Nephron progenitor cell (in vitro differentiated cells): ENCODE results near the gene SSR4.
"Not testable (repeated sequence)": the region's sequence is repeated elsewhere in the genome, so short reads cannot be mapped to it uniquely, and the experiment has no call there.

Source experiments
- DNase-seq: peaks from one replicate; pipeline ENCODE4 v3.0.0; 2021
- H3K27ac Mint-ChIP-seq: 2 replicates; pipeline ENCODE4 v1.8.0; 2021; ENCODE audit warnings: mild to moderate bottlenecking, moderate library complexity, mixed read lengths
- H3K27me3 Mint-ChIP-seq: 2 replicates; pipeline ENCODE4 v1.8.0; 2021; ENCODE audit warnings: mild to moderate bottlenecking, low read depth, mixed read lengths; ENCODE audit not compliant: poor library complexity
- H3K36me3 Mint-ChIP-seq: 2 replicates; pipeline ENCODE4 v1.8.0; 2021; ENCODE audit warnings: low read depth, mixed read lengths
- H3K4me1 Mint-ChIP-seq: 2 replicates; pipeline ENCODE4 v1.8.0; 2021; ENCODE audit warnings: mixed read lengths
- H3K4me3 Mint-ChIP-seq: 2 replicates; pipeline ENCODE4 v1.8.0; 2021; ENCODE audit warnings: mild to moderate bottlenecking, moderate library complexity, mixed read lengths
- H3K9me3 Mint-ChIP-seq: 2 replicates; pipeline ENCODE4 v1.8.0; 2021; ENCODE audit warnings: mild to moderate bottlenecking, moderate library complexity, mixed read lengths
- CTCF ChIP-seq: fragments of 200-600 bp; sonication (generic); IDR thresholded peaks from 2 replicates; pipeline ENCODE4 v1.5.0; 2021; ENCODE audit warnings: antibody characterized with exemption

SSR4 gene

GRCh38 chrX:153794018-153794896 is at the start of gene SSR4, which contains the start of gene IDH3G:
Gene SSR4, plus strand, starts transcription at chrX:153794668. Its CDS starts 20 bp downstream, at chrX:153794688.
Gene IDH3G, minus strand, starts transcription at chrX:153794375. Its CDS starts 49 bp downstream, at chrX:153794326.
- peak; percentile 90 for DNase-seq
- Mint-ChIP-seq H3K4me3 (peak within 1 kb of the TSS; percentile 92), H3K9me3 (peaks cover 54% of the 10 kb centered on the region), H3K27ac (no peak within 1 kb of the TSS), H3K27me3 (no peaks in the 10 kb centered on the region), H3K36me3 (peaks cover 20% of the 10 kb centered on the region), H3K4me1 (peaks cover 23% of the 10 kb centered on the region)
- no peak for TF ChIP-seq CTCF

- H3K36me3 Mint-ChIP-seq, DNase-seq, H3K27ac Mint-ChIP-seq, H3K27me3 Mint-ChIP-seq: not testable (repeated sequence)
- Mint-ChIP-seq H3K9me3 (peaks cover 46% of the 10 kb centered on the region), H3K4me1 (peaks cover 23% of the 10 kb centered on the region), H3K4me3 (peak overlapping the region; percentile 15)
These were observed 49.4 kb upstream of the SSR4 start for GRCh38 chrX:153745067-153745433.

GRCh38 chrX:153746359-153746758 is 48.1 kb upstream of the SSR4 start:
- DNase-seq, result no peak
- TF ChIP-seq CTCF, result no peak
- no peaks in the 10 kb centered on the region for H3K27me3 Mint-ChIP-seq
- peaks cover 50% of the 10 kb centered on the region for H3K9me3 Mint-ChIP-seq
- H3K36me3 Mint-ChIP-seq, result peaks cover 9% of the 10 kb centered on the region
- no peak overlapping the region for H3K4me3 Mint-ChIP-seq
- H3K27ac Mint-ChIP-seq, result peak overlapping the region; percentile 61
- peaks cover 28% of the 10 kb centered on the region for H3K4me1 Mint-ChIP-seq

GRCh38 chrX:153746991-153747390 is 47.5 kb upstream of the SSR4 start:
- DNase-seq, H3K36me3 Mint-ChIP-seq, H3K27ac Mint-ChIP-seq, H3K4me3 Mint-ChIP-seq, H3K27me3 Mint-ChIP-seq: not testable (repeated sequence)
- peaks cover 56% of the 10 kb centered on the region for H3K9me3 Mint-ChIP-seq
- H3K4me1 Mint-ChIP-seq, result peaks cover 28% of the 10 kb centered on the region

GRCh38 chrX:153749017-153749416 is 45.5 kb upstream of the SSR4 start:
- not testable (repeated sequence) for H3K27ac Mint-ChIP-seq, H3K36me3 Mint-ChIP-seq, H3K4me3 Mint-ChIP-seq, DNase-seq, H3K27me3 Mint-ChIP-seq
- Mint-ChIP-seq H3K4me1 (peaks cover 22% of the 10 kb centered on the region), H3K9me3 (peaks cover 70% of the 10 kb centered on the region)

DNA sequence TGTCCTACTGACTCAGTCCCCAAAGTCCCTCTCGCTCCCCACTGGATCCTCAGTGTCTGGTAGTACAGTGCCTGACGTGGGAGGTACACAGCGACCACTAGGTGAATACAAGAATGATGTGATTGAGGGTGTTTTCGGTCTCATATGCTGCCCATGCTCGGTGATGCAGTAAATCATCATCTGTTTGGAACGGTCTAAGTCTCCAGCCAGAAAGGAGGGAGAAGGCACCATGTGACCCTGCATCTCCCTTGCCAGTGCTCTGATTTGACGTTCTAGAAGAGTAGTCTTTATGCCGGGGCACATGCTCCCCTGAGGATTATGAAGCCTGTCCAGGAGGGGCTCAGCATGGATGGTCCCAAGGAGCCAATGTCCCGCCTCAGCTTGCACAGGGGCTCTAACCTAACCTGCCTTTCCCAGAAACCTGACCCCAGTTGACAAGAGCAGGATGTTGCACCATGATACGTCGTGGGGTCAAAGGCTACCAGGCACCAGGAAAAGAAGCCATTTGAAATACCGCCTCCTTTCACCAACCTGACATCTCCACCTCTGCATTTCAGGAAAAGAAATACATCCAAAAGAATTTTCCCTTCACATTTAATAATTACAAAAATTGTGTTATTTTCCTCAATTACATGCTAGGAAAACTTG is 44.2 kb upstream of the SSR4 start:
- Mint-ChIP-seq H3K27ac (peak overlapping the region; percentile 34), H3K4me1 (peaks cover 15% of the 10 kb centered on the region), H3K4me3 (no peak overlapping the region), H3K36me3 (peaks cover 9% of the 10 kb centered on the region), H3K27me3 (peaks cover 4% of the 10 kb centered on the region), H3K9me3 (peaks cover 72% of the 10 kb centered on the region)
- DNase-seq, result no peak
- TF ChIP-seq CTCF, result no peak

DNA sequence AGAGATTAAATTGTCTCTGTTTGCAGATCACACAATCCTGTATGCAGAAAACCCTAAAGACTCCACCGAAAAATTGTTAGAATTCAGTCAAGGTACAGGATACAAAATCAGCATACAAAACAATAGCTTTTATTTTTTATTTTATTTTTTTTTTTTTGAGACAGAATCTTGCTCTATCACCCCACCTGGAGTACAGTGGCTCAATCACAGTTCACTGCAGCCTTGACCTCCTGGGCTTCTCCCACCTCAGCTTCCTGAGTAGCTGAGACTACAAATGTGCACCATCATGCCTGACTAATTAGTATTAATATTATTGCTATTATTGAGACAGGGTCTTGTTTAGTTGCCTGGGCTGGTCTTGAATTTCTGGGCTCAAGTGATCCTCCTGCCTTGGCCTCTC is 39.3 kb upstream of the SSR4 start:
- Mint-ChIP-seq H3K4me3 (no peak overlapping the region), H3K9me3 (peaks cover 71% of the 10 kb centered on the region), H3K27ac (no peak overlapping the region), H3K27me3 (peaks cover 15% of the 10 kb centered on the region), H3K36me3 (no peaks in the 10 kb centered on the region), H3K4me1 (peaks cover 8% of the 10 kb centered on the region)
- no peak for DNase-seq
- TF ChIP-seq CTCF, result no peak
